ENCODE results near the gene PDE4D.
"Not testable (repeated sequence)": the region's sequence is repeated elsewhere in the genome, so short reads cannot be mapped to it uniquely, and the experiment has no call there.

DNA sequence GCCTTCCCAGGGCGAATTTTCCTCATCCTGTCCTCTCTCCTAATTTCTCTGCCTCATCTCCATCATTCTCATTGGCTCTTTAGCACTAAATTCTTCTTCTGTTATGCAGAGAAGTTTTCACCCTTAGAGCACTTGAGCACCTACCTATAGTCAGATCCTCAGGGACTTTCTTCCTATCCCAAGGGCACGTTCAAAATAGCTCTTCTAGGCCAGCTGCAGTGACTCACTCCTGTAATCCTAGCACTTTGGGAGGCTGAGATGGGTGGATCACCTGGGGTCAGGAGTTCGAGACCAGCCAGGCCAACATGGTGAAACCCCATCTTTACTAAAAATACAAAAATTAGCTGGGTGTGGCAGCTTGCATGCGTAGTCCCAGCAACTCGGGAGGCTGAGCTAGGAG lies 320.0 kb downstream of the PDE4D start:
- not testable (repeated sequence) for TF ChIP-seq LEF1 (IDR thresholded peaks at IDR 0.05; ENCODE audit: borderline replicate concordance); FOXM1 (IDR thresholded peaks at IDR 0.05; ENCODE audit: borderline replicate concordance); BHLHE40 (IDR thresholded peaks at IDR 0.05; ENCODE audit: borderline replicate concordance); FOXK2 (IDR thresholded peaks at IDR 0.05); NFRKB (IDR thresholded peaks at IDR 0.05)
- TF ChIP-seq, protein P1, sequence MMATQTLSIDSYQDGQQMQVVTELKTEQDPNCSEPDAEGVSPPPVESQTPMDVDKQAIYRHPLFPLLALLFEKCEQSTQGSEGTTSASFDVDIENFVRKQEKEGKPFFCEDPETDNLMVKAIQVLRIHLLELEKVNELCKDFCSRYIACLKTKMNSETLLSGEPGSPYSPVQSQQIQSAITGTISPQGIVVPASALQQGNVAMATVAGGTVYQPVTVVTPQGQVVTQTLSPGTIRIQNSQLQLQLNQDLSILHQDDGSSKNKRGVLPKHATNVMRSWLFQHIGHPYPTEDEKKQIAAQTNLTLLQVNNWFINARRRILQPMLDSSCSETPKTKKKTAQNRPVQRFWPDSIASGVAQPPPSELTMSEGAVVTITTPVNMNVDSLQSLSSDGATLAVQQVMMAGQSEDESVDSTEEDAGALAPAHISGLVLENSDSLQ (IDR thresholded peaks at IDR 0.05), result not testable (repeated sequence)

Data from HEK293T (cell line).